GM19395 (cell line): Measurements from ENCODE around the gene CEMIP.
"Not testable (repeated sequence)": the region's sequence is repeated elsewhere in the genome, so short reads cannot be mapped to it uniquely, and the experiment has no call there.

Experiments used
- ATAC-seq: cut with Tn5 transposase; IDR thresholded peaks from one replicate; pipeline ENCODE4 v1.9.1; 2021; ENCODE audit warnings: mild to moderate bottlenecking, moderate library complexity; ENCODE audit not compliant: unreplicated experiment

Gene CEMIP

DNA sequence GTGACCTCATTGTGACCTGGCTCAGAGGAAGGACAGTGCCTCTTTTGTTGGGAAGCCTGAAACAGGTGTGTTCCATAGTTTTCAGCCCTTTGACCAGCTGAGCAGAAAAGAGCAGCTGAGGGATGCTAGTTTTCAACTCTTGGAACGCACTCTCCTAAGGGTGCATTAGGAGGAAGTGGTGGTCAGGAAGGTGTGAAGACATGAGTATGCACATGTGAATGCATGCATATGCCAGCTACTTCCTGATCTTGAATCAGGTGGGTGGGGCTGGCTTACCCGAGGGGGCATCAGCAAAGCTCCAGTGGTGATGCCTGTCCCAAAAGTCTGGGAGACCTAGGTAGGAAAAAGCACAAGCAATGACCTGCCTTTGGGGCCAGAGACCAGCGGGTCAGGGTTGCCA is 23.3 kb upstream of the CEMIP start:
- no peak for ATAC-seq

DNA sequence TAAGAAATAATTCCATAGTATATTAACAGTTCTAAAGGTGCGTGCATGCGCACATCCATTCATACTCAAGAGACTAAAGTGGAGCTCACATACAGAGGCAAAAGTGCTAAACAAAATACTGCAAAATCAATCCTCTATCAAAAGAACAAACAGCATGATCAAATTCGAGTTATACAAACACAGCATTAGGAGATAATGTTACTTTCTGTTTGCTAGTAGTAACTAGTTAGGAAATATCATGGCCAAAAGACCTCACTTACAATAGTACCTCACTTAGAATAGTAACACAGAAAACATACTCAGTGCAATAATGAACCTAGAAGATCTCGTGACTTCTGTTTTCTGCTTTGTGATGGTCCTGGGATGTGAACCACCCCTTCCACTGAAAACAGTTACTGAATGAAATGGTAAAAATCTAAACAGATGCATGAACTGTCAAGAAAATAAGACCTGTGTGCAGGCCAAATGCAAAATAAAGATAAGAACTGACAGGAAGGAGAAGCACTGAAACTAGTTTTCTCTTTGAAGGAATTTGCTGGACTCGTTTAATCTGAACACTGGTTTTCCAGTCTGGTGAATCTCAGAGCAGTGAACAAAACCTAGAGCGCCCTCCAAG is 20.9 kb upstream of the CEMIP start:
- no peak for ATAC-seq

DNA sequence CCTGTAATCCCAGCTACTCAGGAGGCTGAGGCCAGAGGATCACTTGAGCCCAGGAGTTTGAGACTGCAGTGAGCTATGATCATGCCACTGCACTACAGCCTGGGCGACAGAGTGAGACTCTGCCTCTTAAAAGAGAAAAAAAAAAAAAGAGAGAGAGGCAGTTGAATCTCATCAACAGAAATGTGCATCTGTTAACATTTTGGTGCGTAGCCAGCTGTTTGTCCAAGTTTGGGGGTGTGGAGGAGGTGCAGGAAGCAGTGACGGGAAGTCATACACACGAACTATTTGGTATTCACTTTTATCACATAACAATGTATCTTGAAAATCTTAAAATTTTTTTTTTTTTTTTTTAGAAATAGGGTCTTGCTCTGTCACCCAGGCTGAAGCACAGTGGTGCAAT is 18.2 kb upstream of the CEMIP start:
- no peak for ATAC-seq

DNA sequence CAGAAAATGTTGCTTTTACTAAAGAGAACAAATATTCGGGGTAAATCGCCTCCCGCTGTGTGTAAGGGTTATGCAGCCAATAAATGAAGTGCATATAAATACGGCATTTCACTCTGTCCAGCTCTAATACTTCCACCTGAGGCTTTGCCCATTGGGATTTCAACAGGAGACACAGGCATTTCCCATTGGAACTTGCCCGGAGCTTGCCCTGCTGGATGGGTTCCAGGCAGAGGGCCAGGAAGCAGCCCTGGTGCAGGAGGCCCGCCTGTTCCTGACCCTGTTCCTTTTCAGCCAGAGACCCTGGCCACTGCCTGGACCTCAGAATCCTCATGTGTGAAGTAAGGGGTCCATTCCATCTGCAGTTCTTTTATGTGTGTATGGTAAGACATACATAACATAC is 17.4 kb upstream of the CEMIP start:
- no peak for ATAC-seq

DNA sequence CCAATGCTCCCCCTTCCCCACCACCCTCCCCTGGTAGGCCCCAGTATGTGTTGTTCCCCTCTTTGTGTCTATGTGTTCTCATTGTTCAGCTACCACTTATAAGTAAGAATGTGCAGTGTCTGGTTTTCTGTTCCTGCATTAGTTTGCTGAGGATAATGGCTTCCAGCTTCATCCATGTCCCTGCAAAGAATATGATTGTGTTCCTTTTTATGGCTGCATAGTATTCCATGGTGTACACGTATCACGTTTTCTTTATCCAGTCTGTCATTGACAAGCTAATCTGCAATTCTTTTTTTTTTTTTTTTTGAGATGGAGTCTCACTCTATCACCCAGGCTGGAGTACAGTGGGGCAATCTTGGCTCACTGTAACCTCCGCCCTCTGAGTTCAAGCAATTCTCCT is 15.9 kb upstream of the CEMIP start:
- not testable (repeated sequence) for ATAC-seq

DNA sequence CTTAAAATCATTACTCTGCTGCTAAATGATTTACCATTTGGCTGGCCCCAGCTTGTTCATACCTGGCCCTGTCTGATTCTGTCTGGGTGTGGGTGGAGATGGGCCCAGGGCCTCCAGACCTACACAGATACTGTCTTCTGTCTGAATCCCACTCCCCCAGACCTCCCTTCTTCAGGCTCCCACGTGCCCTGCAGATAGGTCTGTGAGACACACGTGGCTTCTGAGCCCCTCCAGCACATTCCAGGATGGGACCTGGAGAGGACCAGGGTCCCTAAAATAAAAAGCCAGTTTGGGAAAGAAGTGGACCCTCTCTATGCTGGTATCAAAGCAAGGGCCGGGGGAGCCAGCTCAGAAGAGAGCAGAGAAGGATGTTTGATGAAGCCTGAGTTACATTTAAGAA is 14.6 kb upstream of the CEMIP start:
- ATAC-seq, result no peak

DNA sequence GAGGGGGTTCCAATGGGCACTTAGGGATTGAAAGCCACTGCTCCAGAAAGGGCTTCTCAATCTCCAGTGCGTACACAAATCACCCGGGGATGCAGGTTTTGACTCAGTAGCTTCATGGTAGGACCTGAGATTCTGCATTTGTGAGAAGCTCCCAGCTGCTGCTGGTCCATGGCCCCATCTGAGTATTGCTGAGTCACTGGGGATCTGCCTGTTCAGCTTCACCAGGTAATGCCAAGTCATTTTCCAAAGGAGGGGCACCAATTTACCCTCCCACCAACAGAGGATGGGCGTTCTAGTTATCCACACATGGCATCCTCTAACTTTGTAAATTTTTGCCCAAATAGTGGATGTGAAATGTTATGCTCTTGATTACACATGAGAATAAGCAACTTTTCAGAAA is 12.9 kb upstream of the CEMIP start:
- ATAC-seq, result no peak

DNA sequence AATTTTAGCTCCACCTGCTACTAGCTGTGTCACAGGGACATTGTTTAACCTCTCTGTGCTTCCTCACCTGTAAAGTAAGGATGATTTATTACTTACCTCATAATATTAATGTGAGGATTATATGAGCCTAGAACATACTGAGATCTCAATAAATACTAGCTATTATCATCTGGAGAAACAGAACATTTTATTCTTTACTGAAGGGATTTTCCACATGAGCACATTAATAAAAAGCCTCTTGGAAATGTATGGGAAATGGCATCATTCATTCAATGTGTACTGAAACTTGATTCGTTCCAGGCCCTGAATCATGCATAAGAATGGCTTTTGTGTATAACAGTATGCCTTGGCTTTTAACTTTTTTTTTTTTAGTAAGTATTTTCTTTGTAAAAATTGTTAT is 11.0 kb upstream of the CEMIP start:
- ATAC-seq, result no peak

DNA sequence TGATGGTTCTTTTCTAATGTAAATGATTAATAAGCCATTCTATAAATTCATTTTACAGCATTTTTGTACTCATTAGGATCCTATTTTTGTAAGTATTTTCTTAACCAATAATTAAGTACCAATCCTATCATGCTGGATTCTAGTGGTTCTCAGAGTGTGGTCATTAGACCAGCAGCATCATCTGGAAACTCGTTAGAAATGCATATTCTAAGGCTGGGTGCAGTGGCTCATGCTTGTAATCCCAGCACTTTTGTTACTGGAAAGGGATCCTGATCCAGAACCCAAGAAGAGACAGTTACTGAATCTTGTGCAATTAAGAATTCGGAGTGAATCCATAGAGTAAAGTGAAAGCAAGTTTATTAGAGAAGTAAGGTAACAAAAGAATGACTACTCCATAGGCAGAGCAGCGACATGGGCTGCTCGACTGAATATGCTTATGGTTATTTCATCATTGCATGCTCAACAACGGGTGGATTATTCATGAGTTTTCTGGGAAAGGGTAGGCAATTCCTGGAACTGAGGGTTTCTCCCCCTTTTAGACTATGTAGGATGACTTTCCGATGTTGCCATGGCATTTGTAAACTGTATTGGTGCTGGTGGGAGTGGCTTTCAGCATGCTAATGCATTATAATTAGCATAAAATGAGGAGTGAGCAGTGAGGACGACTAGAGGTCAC is 9.9 kb upstream of the CEMIP start:
- no peak for ATAC-seq

DNA sequence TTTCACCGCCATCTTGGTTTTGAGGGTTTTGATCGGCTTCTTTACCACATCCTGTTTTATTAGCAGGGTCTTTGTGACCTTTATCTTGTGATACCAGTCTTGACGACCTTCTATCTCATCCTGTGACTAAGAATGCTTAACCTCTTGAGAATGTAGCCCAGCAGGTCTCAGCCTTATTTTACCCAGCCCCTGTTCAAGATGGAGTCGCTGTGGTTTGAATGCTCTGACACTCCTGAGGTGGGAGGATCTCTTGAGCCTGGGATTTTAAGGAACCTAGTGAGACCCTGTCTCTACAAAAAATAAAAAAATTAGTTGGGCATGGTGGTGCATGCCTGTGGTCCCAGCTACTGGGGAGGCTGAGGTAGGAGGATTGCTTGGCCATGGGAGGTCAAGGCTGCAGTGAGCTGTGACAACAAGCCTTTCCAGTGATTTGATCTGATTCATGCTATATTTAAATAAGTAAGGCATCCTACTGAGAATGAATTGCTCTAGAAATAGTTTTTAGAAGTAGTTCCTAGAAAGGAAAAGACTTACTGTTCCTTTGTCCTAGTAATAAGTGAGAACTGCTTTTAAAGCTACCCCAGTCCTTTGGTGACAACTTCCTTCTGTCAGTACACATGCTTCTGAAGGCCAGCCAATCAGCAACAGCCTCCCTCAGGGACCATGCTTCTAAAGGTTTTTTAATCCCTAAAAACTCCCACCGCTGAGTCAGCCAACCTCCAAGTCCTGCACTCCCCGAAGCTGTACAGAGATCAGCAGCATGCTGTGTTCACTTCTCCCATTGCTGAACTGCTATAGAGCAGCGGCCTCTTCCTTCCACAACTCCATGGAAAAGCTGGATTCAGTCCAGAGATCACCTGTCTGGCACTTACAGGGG is 9.1 kb upstream of the CEMIP start:
- ATAC-seq, result no peak

DNA sequence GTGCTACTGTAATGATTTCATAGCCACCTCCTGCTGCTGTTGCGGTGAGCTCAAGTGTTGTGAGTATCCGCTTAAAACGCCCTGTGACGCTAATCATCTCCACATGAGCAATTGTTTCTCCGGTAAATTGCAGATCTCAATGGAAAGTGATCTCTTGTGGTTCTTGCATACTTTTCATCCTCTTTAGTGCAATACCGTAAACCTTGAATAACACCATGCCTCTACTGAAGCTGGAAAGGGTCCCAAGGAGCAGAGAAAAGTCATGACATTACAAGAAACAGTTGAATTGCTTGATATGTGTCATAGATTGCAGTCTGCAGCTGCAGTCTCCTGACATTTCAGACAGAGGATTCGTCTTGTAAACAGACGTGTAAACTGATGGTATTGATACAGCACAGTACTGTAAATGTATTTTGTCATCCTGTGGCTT is 6.0 kb upstream of the CEMIP start:
- ATAC-seq, result no peak

DNA sequence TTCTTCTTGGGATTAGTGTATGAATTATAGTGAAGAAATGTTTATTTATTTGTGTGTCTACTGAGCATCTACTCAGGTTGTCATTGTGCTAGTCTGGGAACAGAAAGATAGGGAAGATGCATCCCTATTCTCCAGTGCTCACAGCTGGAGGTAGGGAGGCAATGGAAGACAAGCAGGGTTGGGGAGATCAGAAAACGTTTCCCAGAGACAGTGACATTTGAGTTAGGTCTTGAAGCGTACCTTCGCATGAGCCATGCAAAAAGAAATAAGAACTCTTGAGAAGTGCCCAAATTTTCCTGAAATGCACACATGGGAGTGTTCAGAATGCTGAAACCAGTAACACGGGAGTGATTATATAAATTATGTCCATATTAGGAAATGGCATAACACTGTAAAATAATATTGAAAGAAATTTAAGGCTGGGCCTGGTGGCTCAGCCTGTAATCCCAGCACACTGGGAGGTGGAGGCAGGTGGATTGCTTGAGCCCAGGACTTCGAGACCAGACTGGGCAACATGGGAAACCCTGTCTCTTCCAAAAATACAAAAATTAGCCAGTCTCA is 5.3 kb upstream of the CEMIP start:
- no peak for ATAC-seq

DNA sequence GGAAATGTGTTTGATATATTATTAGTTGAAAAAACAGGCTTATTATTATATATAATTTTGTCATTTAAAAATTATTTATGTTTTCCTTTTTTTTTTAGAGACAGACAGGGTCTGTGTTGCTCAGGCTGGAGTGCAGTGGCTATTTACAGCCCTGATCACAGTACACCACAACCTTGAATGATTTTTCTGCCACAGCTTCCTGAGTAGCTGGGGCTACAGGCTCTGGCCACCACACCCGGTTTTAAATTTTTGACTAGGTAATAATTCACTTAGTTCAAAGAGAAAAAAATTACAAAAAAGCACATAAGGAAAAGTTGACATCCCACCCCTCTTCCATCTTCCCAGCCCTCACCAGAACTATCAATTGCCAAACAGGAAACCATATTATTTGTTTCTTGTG is 4.7 kb upstream of the CEMIP start:
- no peak for ATAC-seq

DNA sequence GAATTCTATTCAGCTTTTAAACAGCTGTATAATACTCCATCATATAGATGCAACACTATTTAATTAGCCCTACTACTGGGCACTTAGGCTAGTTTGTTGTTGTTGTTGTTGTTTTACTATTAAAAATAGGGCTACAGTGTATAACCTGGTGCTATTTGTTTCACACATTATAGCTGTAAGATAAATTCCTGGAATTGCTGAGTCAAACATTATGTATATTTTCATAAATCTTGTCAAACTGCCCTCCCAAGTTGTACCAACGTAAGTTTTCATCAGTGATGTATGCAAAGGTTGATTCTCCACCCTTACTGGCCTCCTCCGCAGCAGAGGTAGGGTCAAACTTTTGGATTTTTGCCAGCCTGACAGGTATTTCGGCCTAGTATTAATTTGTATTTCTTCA is 3.8 kb upstream of the CEMIP start:
- ATAC-seq, result no peak

DNA sequence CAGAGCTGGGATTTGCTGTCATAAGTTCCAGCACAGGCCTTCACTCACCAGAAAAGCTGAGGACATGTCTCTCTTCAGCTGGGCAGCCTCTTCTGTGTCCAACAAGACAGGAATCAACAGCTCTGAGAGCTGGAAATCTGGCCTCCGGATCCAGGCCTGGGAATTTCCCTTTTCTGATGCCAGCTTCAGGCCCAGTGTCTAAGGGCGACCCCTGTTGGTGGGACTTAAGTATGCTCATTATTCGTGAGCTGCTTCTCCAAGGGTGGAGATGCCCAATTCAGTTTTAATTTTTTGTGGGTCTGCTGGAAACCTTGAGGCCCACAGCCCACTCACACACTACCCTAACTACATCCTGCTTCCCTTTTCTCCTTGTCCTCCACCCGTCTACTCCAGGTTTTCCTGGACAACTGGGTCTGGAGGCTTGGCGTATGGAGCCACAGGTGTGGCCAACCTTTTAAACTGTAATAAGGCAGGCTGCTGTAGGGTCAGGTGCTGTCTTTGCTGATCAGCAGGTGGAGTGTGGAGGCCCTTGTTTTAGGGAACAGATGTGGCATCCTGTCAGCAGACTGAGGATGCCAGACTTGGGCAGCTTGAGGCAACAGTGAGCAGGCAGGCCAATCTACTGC is 2.6 kb upstream of the CEMIP start:
- no peak for ATAC-seq

DNA sequence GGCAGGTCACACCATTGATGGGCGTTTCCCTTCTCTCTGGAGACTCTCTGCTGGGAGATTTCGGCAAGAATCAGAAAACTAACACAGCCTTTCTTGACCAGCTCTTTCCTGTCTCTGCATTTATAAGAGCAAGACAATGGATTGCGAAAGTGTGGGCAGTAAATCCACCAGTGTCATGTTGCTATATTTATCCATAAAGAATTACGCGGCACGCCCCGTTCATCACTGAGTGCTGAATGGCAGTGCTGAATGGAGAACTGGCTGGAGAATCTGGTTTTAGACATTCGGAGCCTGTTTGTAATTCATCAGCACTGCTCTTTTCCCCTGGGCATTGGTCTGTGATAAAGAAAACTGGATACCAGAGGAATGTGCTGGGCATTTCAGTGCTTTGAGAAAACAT is 2.0 kb upstream of the CEMIP start:
- ATAC-seq, result no peak

DNA sequence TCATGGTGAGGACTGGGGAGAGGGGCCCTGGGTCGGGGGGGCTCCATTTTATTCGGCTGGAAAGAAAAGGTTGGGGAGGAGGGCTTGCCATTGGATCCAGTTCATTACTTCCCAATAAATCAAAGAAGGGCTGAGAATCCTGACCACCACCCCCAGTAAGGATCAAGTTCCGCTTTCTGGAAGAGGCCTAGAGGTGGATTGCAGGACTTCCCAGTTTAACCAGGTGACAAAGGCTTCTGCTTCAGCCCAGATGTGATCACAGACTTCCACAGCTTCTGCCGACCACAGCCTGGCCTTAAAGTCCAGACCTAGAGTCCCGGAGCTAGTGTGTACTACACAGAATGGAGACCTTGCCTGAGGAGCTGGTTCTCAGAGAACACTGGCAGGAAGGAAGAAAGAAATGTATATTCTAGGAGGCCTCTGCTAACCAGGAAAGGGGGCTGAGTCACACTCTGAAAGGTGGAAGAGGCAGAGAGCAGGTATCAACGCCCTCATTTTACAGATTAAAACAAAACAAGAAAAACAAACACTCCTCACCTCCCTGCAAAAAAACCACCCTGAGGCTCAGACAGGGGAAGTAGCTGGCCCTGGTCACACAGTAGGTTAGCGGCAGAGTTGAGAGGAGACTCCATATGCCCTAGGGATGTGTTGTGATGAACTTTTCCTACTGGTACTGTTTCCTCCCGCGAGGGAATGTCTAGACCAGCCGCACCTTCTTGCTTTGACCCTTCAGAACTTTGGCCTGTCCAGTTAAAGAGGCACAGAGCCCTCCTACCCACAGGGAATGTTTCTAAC is 1.1 kb upstream of the CEMIP start:
- no peak for ATAC-seq

DNA sequence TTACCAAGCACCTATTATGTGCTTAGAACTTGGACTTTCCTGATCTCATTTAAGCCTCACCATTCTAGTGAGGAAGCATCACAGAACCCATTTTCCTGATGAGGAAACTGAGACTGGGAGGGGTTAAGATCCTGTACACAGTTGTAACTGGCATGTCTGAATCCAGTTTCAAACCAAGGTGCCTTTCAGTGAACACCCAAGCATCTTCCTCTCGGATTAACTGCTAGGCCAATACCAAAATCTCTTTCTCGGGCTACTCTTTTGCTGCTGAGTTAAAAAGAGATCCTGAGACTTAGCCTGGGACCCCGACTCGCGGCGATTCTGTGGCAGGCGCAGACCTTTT is 578 bp upstream of the CEMIP start:
- ATAC-seq, result no peak

DNA sequence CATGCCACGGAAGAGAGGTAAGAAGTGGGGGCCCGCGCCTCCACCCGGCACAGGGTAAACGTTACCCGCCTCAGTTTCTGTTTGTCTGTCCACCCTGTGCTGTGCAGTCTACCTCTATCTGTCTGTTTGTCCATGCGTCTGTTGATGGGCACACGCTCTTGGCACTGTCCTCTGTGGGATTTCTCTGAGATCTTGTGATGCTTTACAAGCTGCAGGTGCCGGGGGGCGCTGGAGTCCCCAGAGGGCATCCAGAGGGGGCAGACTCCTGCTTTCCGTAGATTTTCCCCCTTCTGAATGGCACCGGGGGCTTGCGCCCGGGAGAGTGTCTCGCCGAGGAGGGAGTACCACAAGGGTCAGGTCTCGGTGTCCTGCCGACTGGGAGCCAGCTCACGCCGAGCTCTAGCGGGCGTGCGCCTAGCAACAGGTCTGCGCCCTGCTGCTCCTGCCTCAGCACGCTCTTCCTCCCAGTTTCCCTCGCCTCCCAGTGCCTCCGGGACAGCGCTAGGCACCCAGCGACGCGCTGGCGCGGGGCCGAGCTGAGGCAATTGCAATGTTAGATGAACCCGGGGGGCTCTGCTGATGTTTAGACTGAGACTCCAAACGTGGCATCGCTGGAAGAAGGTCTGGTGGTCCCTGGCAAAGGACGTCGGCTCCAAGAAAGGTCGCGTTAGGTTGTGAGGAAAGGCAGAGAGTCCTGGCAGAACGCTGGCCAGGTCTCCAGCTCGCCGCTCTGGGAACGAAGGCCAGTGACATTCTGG is 667 bp downstream of the CEMIP start:
- no peak for ATAC-seq
